Heart right ventricle (tissue), 16 donors: Measurements from ENCODE around the gene COL5A2. TPM values are rescaled to one million over a fixed set of nuclear protein-coding genes. Genes with fewer than 3 reads are reported as not detected.
A peak's percentile ranks its signal among the peaks of the same experiment; 100 is the strongest.

Source experiments
- ATAC-seq, 8 donors: fragments of 200-7000 bp; cut with Tn5 transposase; one replicate each; pipeline ENCODE4 v1.9.1; 2020; ENCODE audit warnings: mild to moderate bottlenecking in 8 of 8, moderate library complexity in 8 of 8, moderate number of reproducible peaks in 1 of 8
- DNase-seq, 2 donors: peaks; one replicate each; pipeline ENCODE4 v3.0.0-alpha.2; 2020
- H3K27ac ChIP-seq, 10 donors: fragments of 200-600 bp; sonication (generic) in 2 of 10; one replicate each; pipeline versions ENCODE4 v1.5.0 to v1.8.0; 2020 to 2022; ENCODE audit warnings: mild to moderate bottlenecking in 3 of 10
- H3K27me3 ChIP-seq, 7 donors: fragments of 200-600 bp; one replicate each; pipeline ENCODE4 v1.8.0; 2021 to 2022; ENCODE audit warnings: mild to moderate bottlenecking in 2 of 7
- H3K36me3 ChIP-seq, 9 donors: fragments of 200-600 bp; sonication (generic) in 1 of 9; one replicate each; pipeline versions ENCODE4 v1.5.0 to v1.8.0; 2020 to 2022; ENCODE audit warnings: mild to moderate bottlenecking in 2 of 9
- H3K4me1 ChIP-seq, 9 donors: fragments of 200-600 bp; sonication (generic) in 1 of 9; one replicate each; pipeline versions ENCODE4 v1.5.0 to v1.8.0; 2020 to 2022; ENCODE audit warnings: mild to moderate bottlenecking in 4 of 9
- H3K4me3 ChIP-seq, 10 donors: fragments of 200-600 bp; sonication (generic) in 2 of 10; one replicate each; pipeline versions ENCODE4 v1.5.0 to v1.8.0; 2020 to 2022; ENCODE audit warnings: mild to moderate bottlenecking in 7 of 10, moderate library complexity in 2 of 10
- H3K9me3 ChIP-seq, 11 donors: fragments of 200-600 bp in 10 of 11; sonication (generic) in 2 of 11; one replicate each; pipeline versions ENCODE4 v1.5.0 to v1.8.0; 2013 to 2022; ENCODE audit warnings: mild to moderate bottlenecking in 2 of 11, control low read depth in 1 of 11, moderate library complexity in 1 of 11
- WGBS, 2 donors: extraction: QIAGEN DNeasy Blood & Tissue Kit; methylation state at CpG; one replicate each; pipeline ENCODE4 v1.1.7; 2013; ENCODE audit warnings: inconsistent platforms in 1 of 2; 5-methylcytosine and 5-hydroxymethylcytosine counted together
- intact Hi-C, 10 donors: fragments of 100-400 bp; cut with DNase I; formaldehyde crosslinking; loops; one replicate each; pipeline versions ENCODE4 v1.11.1 to v1.14.2; 2022
- polyA plus RNA-seq, 2 donors: library from polyadenylated mRNA; stranded (reverse); fragments of 200-250 nt; gene quantifications; one replicate each; pipeline ENCODE4 v1.2.3, GENCODE V29; 2013
- total RNA-seq, 10 donors: library from RNA; stranded (reverse); fragmentation: NEBNext Ultra II Directional in 3 of 10; extraction: Animal tissue kit (Norgen Biotek cat#: 25700) in 3 of 10; gene quantifications; one replicate each; pipeline versions ENCODE4 v1.2.1 to v1.2.4, GENCODE V29; 2021 to 2023
- TF ChIP-seq, protein P1 (sequence below), 9 donors: fragments of 200-600 bp; sonication (generic) in 2 of 9; IDR thresholded peaks; one replicate each; pipeline versions ENCODE4 v1.5.0 to v1.8.0; 2021 to 2022; ENCODE audit warnings: antibody characterized with exemption in 9 of 9, mild to moderate bottlenecking in 5 of 9, moderate library complexity in 1 of 9
- donor health status: Arrhythmogenic right ventricular cardiomyopathy.
- donor health status: ischemic (EF 13 %, LVEDD 7.1; RV severe dilation, severe dysfunction).
- donor health status: healthy with polysubstance abuse.
- donor health status: DM: no; HTN: yes; CAD: no.
- donor health status: DM: no; HTN: no; CAD: no.
- donor health status: ischemic (EF 25% LVEDD 6.9; RV normal size, moderate dysfunction).
- donor health status: ischemic (EF 25% LVEDD 5.7; RV mildly dilated, moderate dysfunction).
- donor health status: healthy.
- donor health status: DM: yes; HTN: yes; CAD: no.
- donor health status: Ischemic cardiomyopathy.
- donor health status: ischemic (EF 35%, LVEDD 5.7; RV mildly dilated, moderate dysfunction).
- donor health status: nonischemic (EF 11% LVEDD 7.7; RV severe dilation, severe dysfunction).
- donor health status: DM: yes; HTN: yes; CAD: no.
- donor health status: PGD.
- donor health status: ischemic (EF 29% LVEDD 5.4; RV normal size, mild dysfunction).
- donor health status: nonischemic (EF 23%, LVEDD 6.1; RV moderate dilation, normal function).

The COL5A2 gene
- total and polyA plus RNA-seq, 12 donors = 4.8 to 44.7 (median 8.7) TPM

DNA sequence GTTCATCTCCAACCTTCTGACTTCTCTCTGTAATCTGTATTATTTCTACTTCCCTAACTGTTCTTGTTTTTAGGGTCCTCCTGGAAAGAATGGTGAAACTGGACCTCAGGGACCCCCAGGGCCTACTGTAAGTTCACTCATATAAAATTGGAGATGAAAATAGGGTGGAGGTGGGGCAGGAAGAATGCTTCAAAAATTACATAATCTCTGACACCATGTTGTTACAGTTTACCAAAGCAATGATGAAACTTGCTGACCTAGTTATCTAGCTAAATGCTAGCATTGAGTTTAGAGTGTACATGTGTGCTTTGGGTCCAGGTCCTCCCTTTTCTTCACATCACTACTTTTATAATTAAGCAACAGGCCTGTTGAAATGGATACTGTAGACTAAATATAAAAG is 182.3 kb downstream of the COL5A2 start:
- TF ChIP-seq, protein P1, sequence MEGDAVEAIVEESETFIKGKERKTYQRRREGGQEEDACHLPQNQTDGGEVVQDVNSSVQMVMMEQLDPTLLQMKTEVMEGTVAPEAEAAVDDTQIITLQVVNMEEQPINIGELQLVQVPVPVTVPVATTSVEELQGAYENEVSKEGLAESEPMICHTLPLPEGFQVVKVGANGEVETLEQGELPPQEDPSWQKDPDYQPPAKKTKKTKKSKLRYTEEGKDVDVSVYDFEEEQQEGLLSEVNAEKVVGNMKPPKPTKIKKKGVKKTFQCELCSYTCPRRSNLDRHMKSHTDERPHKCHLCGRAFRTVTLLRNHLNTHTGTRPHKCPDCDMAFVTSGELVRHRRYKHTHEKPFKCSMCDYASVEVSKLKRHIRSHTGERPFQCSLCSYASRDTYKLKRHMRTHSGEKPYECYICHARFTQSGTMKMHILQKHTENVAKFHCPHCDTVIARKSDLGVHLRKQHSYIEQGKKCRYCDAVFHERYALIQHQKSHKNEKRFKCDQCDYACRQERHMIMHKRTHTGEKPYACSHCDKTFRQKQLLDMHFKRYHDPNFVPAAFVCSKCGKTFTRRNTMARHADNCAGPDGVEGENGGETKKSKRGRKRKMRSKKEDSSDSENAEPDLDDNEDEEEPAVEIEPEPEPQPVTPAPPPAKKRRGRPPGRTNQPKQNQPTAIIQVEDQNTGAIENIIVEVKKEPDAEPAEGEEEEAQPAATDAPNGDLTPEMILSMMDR (IDR thresholded peaks at IDR 0.05) = no peak
- Histone ChIP-seq H3K27me3 (no peaks in the 10 kb centered on the region), H3K4me1 (no peaks in the 10 kb centered on the region), H3K9me3 (no peaks in the 10 kb centered on the region), H3K36me3 (peaks cover 0 to 100% (median 14%) of the 10 kb centered on the region in 9 donors), H3K27ac (no peak overlapping the region), H3K4me3 (no peak overlapping the region)
- no peak for DNase-seq
- intact Hi-C loops = loop anchor here in 1 of 10 donors (10.0 kb wide), 1 partner anchor 48 kb away; no protein-coding TSS in a partner anchor
- ATAC-seq = peak in 1 of 8 donors; percentile 50

DNA sequence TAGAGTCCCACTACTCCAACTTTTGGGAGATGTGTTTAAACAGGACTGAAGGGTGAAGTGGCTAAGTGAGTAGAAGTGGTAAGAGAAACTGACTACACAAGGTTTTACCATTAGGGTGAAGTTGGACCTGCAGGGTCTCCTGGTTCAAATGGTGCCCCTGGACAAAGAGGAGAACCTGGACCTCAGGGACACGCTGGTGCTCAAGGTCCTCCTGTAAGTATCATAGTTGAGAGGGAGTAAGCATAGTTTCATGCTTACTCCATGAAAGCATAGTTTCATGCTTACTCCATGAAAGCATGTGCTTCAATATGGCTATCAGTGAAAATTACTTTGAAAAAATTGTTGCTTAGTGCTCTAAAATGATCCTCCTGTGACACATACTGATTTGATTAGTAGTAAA is 186.3 kb downstream of the COL5A2 start:
- TF ChIP-seq, protein P1 (IDR thresholded peaks at IDR 0.05) = no peak
- DNase-seq (no peak), ATAC-seq (no peak)

DNA sequence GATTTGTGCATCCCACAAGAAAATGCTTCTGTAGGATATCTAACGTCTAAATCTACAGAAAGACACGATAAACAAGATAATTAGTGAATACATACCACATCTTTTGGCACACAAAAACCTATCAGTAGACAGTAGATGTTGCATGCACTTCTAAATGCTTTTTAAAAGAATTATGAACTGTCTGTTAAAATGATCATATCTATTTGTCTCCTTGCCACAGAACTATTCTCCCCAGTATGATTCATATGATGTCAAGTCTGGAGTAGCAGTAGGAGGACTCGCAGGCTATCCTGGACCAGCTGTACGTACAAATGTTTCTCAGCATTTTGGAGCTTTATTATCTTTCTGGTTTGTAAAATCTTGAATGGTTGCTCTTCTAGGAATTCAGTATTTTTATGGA is 192.7 kb downstream of the COL5A2 start:
- Histone ChIP-seq H3K4me1 (peaks cover 0 to 26% (median 0%) of the 10 kb centered on the region in 9 donors), H3K9me3 (no peaks in the 10 kb centered on the region), H3K36me3 (peaks cover 0 to 73% (median 14%) of the 10 kb centered on the region in 9 donors), H3K4me3 (no peak overlapping the region), H3K27ac (peak overlapping the region in 1 of 10 donors; percentile 74), H3K27me3 (no peaks in the 10 kb centered on the region)
- intact Hi-C loops = loop anchor here in 3 of 10 donors (5.0 to 10.0 kb wide), 3 partner anchors 460 to 668 kb away; no protein-coding TSS in a partner anchor
- ATAC-seq = peak in 1 of 8 donors; percentile 40
- WGBS, 2 donors = 63 to 68% methylated on average over 4 of the region's 4 CpGs
- TF ChIP-seq, protein P1 (IDR thresholded peaks at IDR 0.05) = no peak
- no peak for DNase-seq

More for the DNA sequence above, 186.3 kb downstream of the COL5A2 start:
- WGBS, 2 donors = 73 to 90% methylated on average over 1 of the region's 1 CpG
- no peak overlapping the region for H3K4me3 ChIP-seq
- peaks cover 0 to 100% (median 20%) of the 10 kb centered on the region in 9 donors for H3K36me3 ChIP-seq
- H3K27ac ChIP-seq = peak overlapping the region in 1 of 10 donors; percentile 5
- no peaks in the 10 kb centered on the region for H3K4me1 ChIP-seq
- H3K27me3 ChIP-seq = no peaks in the 10 kb centered on the region
- intact Hi-C loops = loop anchor here in 1 of 10 donors (10.0 kb wide), 1 partner anchor 52 kb away; no protein-coding TSS in a partner anchor
- no peaks in the 10 kb centered on the region for H3K9me3 ChIP-seq

DNA sequence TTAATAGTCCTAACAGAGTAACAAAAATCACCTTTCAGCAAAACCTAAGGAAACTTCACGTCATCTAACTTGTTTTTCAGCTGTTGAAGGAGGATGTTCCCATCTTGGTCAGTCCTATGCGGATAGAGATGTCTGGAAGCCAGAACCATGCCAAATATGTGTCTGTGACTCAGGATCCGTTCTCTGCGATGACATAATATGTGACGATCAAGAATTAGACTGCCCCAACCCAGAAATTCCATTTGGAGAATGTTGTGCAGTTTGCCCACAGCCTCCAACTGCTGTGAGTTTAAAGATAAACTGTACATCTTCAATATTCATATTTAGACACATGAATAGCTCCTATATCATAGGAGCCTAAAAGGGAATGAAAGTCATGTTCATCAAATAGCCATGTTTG is 194.9 kb downstream of the COL5A2 start:
- WGBS, 2 donors = 45 to 46% methylated on average over 5 of the region's 5 CpGs
- ATAC-seq = peak in 7 of 8 donors; percentile 43 to 88 (median 68)
- peak overlapping the region in 8 of 10 donors; percentile 8 to 74 (median 48) for H3K27ac ChIP-seq
- H3K4me1 ChIP-seq = peaks cover 0 to 26% (median 0%) of the 10 kb centered on the region in 9 donors
- TF ChIP-seq, protein P1 (IDR thresholded peaks at IDR 0.05) = no peak
- intact Hi-C loops = loop anchor here in 4 of 10 donors (5.0 to 10.0 kb wide), 3 partner anchors 457 to 670 kb away; no protein-coding TSS in a partner anchor
- no peaks in the 10 kb centered on the region for H3K27me3 ChIP-seq
- no peak overlapping the region for H3K4me3 ChIP-seq
- H3K36me3 ChIP-seq = peaks cover 0 to 53% (median 3%) of the 10 kb centered on the region in 9 donors
- no peaks in the 10 kb centered on the region for H3K9me3 ChIP-seq
- no peak for DNase-seq
